HL-60 (cell line): ENCODE results near the gene TNFRSF9.

Experiments
- CTCF ChIP-seq: IDR thresholded peaks from one replicate; pipeline ENCODE4 v1.5.1; 2011; ENCODE audit warnings: low read length, control low read depth, inconsistent platforms; ENCODE audit not compliant: insufficient read depth
- REST ChIP-seq: IDR thresholded peaks from 2 replicates; pipeline ENCODE4 v1.6.1; 2012; ENCODE audit warnings: low read depth; ENCODE audit not compliant: insufficient replicate concordance

DNA sequence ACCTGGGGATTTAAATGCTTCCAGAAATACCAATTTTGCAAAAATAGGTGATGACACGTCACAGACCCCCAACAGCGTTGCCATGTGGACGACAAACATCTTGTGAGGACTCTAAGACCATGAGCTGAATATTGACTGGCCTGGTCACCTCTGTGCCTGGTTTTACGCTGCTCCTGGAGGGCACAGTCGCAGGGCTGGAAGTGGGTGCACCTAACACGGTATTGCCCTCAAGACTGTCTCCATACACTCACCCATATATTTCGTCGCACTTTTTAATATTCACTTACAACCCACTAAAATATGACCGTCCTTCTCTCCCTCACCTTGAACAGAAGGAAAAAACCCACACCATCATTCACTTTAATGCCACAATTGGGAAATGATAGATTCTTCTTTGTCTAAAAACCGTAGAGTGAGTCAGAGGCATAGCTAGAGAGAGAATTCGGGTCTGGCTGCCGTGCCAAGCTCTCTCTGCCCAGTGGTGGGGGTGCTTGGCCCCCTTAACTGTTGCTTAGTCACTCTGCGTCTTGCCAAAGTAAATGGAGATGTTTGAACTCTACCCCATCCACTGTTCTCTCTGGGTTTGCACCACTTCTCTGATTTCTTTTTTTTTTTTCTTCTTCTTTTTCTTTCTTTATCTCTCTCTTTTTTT is 47.0 kb downstream of the TNFRSF9 start:
- TF ChIP-seq CTCF (no peak), REST (no peak)
